Ecto neural progenitor cell (in vitro differentiated cells): ENCODE measurements around the gene IBTK.
"Not testable (repeated sequence)": the region's sequence is repeated elsewhere in the genome, so short reads cannot be mapped to it uniquely, and the experiment has no call there.

Experiments
- DNase-seq: peaks from one replicate; pipeline ENCODE4 v3.0.0-alpha.2; 2018; ENCODE audit warnings: low spot score

Gene IBTK

DNA sequence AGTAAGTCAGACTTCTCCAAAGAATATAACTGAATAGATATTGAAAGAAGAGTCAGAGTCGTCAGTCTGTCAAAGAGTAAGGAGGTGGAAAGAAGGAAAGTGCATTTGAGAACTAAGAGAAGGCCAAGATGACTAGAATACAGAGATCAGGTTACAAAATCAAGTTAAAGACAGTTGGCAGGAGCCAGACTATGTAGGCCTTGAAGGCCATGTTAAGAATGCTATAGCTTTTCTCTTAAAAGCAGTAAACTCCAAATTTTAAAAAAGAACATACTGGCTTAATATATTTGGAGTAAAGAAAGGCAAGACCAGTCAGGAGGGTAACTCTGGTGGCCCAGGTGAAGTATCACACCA, 68.8 kb downstream of the IBTK start:
- no peak for DNase-seq

DNA sequence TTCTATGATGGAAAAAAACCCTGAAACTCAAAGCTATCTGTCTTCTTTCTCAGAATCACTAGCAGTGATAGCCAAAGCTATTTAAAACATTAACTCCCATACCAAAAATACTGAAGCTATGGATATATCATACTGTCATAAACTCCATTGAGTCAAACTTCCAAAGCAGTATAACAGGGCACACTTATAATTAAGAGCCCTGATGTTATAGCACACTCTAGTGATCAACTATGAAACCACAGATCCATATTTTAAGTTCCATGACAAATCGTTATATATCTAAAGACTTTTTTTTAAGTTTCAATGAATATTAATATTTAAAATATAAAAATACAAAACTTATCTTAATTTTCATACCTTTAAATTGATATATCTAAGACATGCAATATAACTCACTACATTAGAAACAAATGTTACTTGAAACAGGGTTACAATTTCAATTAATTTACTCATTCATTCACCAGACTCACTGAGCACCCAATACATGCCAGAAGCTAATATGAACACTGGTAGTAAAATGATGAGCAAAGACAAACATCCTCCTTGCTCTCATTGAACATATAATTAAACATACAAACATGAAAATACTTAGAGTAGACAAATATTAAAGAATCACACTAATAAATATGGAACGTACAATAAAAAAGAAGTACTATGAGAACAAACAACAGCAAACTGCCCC, 69.3 kb downstream of the IBTK start:
- no peak for DNase-seq

GRCh38 chr6:82176616-82177015, 70.9 kb downstream of the IBTK start:
- no peak for DNase-seq

DNA sequence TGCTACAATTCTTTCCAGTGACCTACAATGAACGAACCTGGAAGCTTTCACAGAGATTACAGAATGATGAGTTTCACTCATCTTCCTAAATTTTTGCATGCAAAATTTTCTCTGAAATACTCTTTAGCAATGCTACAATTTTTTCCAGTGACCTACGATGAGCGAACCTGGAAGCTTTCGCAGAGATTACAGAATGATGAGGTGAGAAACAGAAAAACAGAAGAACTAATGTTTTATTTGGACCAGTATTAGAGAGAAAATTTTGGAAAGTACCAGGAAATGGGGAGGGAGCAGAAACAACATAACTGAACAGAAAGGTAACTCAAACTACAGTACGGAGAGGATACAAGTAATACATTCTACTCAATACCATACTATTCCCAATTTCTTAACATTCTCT, 75.0 kb downstream of the IBTK start:
- no peak for DNase-seq

- no peak for DNase-seq
These were observed 78.2 kb downstream of the IBTK start for GRCh38 chr6:82169138-82169876.

DNA sequence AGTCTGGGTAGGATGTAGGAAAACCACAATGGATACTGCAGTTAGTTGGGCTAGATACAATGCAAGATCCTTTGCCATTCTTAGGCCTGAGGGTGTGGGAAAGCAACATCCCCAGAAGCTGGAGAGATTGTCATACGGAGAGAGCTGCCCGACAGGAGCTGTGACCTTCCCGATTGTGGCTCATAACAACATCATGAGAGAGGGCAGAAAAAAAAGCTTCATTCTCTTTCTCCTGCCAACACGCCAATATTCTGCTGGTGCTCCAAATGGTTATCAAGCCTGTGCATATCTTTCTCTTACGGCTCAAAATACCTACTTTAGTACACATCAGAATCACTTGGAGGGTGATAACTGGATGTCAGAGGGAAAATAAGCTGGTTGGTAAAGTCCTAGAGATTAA, 81.1 kb downstream of the IBTK start:
- no peak for DNase-seq

- DNase-seq: no peak
These were observed 87.1 kb downstream of the IBTK start for GRCh38 chr6:82160255-82160990.

- DNase-seq: not testable (repeated sequence)
These were observed 94.8 kb downstream of the IBTK start for GRCh38 chr6:82152786-82153185.

GRCh38 chr6:82151147-82151546, 96.4 kb downstream of the IBTK start:
- DNase-seq: not testable (repeated sequence)

GRCh38 chr6:82145926-82146452, 101.6 kb downstream of the IBTK start:
- no peak for DNase-seq

DNA sequence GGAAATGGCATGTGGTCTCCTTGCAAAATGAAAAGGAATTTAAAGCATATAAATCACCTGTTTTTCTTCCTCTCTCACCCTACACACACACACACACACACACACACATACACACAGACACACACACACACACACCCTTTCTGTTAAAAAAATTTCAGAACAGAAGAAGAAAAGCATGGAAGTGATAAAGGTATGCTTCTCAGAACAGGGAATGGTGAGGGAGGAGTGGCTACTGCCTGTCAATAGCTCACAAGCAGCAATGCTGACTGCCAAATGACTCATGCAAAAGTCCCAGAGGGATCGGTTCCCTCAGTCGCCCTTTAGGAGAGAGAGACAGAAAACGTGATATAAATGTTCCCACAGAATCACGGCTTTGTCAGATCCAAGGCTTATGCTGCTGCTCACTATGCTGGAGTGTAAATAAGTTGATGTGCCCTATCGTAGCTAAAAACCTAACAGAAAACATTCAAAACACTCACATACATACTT, 102.6 kb downstream of the IBTK start:
- no peak for DNase-seq

GRCh38 chr6:82144007-82144851, 103.3 kb downstream of the IBTK start:
- DNase-seq: no peak

DNA sequence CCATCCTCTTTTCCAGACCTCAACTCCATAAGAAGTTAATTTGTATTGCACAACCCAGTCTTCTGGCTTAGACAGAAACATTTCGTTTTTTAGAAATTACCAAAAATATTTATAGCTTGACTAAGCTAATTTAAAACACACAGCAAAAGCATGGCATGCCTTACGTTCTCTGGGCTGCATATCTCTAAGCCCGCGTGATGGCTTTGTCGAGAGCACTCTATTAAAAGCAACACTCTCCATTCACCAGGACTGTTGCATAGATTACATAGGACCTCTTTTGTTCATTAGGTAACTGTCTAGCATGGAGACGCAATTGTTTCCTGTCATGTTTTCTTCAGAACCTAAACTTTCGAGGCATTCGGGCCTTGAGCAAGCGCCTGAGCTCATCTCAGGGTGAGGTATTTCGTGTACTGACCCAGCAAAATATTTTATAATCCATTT, 104.5 kb downstream of the IBTK start:
- no peak for DNase-seq

- DNase-seq: no peak
These were observed 105.0 kb downstream of the IBTK start for GRCh38 chr6:82142524-82142923.

DNA sequence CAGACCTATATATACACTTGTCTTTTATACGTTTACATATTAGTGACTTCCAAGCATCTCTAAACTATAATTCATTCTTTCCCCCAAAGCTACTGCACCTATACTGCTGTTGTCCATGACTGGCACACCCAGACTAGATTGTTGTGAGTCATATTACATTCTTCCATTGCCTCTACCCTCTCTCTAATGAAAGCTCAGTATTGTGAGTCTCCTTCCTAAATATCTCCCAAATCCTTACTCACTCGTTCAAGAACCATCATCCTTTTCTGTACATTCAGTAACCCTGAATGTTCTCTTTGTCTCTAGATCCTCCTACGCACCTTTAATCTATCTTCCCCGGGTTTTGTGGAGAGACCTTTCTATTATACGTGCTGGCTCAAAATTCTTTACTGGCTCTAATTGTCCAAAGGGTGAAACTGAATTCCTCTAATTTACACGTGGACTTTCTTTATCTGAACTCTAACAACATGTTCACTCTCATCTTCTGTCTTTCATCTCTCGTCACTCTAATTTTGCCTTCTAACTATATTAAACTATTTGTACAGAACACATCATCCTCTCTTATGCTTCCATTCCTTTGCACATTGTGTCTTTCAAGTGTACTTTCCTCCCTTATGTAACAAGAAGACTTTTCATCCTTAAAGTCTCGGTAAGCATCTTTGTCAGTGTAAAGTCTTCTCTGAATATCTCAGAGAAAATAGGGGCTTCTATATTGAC, 109.3 kb downstream of the IBTK start:
- no peak for DNase-seq

DNA sequence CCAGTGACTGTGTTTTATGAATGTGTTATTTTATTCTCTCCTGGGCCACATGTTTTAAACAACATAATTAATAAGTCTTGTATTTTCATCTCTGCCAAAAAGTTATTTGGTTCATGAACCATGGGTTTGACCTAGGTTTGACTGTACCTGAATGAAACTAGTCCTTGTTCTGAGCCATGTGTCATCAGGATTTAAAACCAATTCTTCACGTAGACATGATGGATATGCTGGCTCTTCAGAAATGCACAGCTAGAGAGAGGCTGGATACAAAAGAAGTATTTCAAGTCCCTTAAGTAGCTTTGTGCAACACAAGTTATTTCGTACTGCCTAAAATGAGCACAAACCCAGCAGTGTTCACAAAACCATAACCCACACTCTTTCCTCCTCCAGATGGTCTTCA, 116.1 kb downstream of the IBTK start:
- DNase-seq: no peak

DNA sequence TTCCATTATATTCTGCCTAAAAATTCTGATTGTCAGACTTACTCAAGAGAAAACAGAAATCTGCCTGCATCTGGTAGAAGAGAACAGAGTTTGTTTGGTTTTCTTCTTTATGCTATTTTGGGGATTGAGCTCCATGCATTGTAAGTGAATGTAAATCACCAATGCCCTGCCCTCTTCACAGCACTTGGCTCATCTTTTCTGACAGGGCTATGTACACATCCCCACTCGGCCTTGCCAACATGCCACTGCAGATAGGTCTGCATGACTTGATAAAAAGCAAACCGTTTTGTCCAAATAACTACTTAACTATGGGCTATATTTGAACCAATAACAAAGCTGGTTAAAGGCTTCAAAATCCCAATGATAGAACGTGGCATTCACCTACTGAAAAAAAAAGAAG, 117.7 kb downstream of the IBTK start:
- DNase-seq: no peak

DNA sequence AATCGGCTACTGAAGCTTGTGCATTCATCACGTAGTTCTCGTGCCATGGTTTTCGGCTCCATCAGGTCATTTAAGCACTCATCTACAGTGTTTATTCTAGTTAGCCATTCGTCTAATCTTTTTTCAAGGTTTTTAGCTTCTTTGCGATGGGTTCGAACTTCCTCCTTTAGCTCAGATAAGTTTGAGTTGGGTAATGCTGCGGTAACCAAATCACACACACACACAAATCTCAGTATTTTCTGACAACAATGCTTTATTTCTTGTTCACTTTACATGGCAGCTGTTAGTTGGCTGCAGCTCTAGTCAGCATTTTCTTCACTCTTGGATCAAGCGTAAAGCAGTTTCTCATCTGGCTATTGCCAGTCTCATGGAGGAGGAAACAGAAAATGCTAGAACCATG, 118.6 kb downstream of the IBTK start:
- DNase-seq: not testable (repeated sequence)

- no peak for DNase-seq
These were observed 123.9 kb downstream of the IBTK start for GRCh38 chr6:82123632-82124031.
